HG03045 (cell line): Measurements from ENCODE around the gene UBE2L5.
A peak's percentile ranks its signal among the peaks of the same experiment; 100 is the strongest.

Experiments
- ATAC-seq: cut with Tn5 transposase; IDR thresholded peaks from one replicate; pipeline ENCODE4 v1.9.1; 2021; ENCODE audit warnings: mild to moderate bottlenecking, moderate library complexity; ENCODE audit not compliant: unreplicated experiment

The UBE2L5 gene

GRCh38 chr13:30422054-30422839 lies at the start of gene UBE2L5:
UBE2L5 (plus strand) TSS chr13:30422493; CDS start chr13:30427991, 5,498 bp downstream.
- ATAC-seq, result peak; percentile 68

DNA sequence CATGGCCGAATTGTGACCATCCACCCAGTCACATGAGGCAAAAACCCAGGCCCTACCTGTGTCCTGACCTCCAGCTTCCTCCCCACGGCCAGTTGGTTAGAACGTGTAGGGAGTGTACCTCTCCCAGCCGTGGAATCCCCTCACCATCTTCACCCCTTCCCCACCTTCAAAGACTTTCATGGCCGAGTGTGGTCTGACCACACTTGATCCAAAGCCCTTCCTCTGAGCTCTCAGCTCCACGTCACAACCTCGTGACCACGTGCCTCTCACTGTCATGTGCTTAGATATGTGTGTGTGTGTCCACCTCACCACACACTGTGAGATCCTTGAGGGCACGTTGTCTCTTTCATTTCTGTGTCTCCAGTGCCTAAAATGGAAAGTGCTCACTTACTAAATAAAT lies 48.6 kb upstream of the UBE2L5 start:
- ATAC-seq, result no peak

GRCh38 chr13:30375265-30375835 lies 46.9 kb upstream of the UBE2L5 start:
- no peak for ATAC-seq

DNA sequence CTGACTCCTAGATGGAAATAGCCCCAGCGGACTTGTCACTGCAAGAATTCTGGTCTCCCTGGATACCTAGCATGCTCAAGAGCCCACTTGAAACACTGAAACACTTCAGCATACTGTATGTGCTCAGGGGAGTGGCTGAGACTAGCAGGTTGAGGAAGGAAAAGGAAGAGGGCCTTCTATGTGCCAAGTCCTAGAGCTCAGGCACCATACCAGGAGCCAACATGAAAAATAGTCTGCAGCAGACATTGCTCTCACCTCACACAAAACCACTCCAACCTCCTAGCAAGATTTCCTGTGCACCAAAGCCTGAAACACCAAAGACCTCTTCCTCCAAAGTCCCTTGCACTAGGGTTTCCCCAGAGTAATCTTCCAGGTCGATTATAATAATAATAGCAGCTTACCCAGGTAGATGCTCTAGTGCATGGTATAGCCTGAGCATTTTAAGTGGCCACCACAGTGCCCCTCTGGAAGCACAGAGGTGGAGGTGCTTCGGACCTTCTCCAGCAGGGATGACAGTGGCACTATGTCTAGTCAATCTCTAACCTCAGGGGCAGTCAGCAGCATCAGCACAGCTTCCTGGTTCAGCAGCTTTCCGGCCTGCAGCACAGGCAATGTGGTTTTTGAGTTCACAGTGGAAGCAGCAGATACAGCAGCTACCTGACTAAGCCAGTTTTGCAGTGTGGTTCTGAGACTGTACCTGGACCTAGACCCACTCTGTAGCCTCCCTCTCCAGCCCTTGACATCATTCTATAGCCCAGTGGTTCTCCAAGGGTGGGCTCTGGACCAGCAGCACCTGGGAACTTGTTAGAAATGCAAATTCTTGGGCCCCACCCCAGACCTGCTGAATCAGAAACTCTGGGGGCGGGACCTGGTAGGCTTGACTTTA lies 45.6 kb upstream of the UBE2L5 start:
- peak; percentile 65 for ATAC-seq

DNA sequence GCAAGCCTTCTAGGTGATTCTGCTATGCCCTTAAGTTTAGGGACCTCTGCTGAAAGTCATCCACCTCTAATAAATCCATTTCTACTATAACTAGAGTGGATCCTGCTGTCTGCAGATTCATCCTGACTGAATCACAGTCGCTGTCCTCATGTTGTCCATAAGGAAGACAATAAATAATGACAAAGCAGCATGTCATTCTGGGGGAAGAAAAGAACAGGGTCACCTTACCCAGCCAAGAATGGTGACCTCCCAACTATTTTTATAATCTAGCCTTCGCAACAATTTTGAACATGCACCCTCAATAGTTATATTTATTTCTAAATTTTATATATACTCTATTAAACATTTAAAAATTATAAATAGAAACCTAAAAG lies 45.0 kb upstream of the UBE2L5 start:
- no peak for ATAC-seq

DNA sequence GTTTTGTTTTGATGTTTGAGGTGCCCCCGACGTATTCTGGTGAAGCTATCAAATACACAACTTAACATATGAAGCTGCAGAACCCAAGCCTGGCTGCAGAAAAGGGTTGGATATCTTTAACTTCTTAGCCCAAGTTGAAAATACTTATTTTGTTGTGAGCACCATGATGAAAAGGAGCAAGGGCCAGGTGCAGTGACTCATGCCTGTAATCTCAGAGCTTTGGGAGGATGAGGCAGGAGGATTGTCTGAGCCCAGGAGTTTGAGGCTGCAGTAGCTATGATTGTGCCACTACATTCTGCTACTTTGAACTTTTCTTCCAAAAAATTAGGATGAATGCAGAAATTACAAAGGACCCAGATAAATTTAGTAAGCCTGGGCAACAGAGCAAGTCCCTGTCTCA lies 44.1 kb upstream of the UBE2L5 start:
- ATAC-seq, result no peak

DNA sequence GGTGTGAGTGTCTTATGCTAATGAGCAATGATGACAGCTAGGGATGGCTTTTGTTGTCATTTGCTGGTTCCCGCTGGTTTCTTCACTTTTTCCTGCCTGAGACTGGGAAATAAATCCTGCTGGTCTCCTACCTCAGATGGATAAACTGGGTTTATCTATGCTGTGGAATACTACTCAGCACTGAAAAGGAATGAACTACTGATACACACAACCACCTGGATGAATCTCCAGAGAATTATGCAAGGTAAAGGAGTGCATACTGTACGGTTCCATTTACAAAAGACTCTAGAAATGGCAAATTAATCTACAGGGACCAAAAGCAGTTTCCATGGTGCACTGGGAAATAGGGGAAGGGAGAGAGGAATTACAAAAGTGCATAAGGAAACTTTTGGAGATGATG lies 41.2 kb upstream of the UBE2L5 start:
- no peak for ATAC-seq

- no peak for ATAC-seq
These were observed 39.3 kb upstream of the UBE2L5 start for GRCh38 chr13:30382836-30383525.

- no peak for ATAC-seq
These were observed 33.6 kb upstream of the UBE2L5 start for GRCh38 chr13:30388406-30389283.

DNA sequence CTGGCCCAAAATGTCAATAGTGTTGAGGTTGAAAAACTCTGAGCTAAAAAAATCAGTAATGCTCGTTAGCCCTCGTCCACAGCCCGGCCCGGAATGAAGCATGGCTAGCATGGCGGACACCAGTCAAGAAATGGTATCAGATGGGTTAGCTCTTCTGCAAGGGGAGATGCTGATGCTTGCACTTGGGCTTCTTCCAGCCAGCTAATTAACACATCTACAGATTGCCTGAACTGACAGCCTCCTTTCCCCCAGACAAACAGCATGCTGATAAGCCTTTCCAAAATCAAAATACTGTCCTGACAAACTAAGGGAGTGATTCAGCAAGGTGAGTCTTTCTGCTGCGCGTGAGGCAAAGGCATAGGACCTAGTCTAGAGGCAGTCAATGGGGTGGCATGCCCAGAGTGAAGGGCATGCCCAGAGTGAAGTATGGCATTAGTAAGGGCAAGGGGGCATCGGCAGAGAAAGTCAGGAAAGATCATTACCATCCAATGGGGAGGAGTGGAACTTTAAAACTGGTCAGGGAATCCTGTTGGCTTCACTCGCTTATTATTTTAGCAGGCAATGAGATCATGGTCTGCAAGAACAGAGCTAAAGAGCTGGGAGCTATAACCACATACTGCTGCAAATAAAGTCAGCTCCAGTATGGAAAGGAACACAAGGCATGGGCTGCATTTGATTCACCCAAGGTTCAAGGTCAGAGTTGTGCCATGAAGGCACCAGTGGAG lies 30.2 kb upstream of the UBE2L5 start:
- ATAC-seq, result no peak

DNA sequence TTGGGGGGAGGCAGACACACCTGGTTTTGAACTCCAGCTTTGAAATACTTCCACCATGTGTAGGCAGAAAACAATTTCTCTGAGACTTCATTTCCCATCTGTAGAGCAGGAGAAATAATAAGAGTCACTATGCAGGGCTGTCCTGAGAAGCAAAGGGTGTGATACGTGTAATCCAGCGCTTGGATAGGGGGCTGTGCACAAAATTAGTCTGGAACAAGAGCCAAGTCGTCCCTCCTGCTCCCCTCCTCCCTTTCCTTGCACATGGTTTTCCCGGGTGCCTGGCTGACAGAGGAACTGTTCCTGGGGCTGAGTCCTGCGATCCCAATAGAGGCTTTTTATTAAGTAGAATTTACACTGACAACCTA lies 29.6 kb upstream of the UBE2L5 start:
- no peak for ATAC-seq

DNA sequence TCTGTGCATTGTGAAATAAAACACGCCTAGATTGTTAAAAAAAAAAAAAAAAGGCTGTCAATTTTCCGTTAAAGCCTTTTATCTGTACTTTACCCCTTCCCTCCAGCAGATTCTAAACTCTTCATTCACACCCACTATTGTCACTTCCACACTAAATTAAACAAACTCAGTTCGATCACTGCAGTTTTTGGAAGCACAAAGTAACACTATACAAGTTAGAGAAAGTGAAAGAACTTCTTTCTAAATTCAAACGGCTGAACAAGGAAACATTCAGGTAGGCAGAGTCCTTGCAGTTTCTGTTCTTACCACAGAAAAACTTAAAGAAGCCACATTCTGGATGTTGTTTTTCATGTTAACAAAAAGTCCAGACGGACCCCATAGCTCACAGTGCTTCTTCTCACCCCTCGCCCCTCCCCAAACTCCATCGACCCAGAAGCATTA lies 27.5 kb upstream of the UBE2L5 start:
- peak; percentile 68 for ATAC-seq

GRCh38 chr13:30395192-30396158 lies 26.8 kb upstream of the UBE2L5 start:
- peak; percentile 72 for ATAC-seq

GRCh38 chr13:30396434-30397075 lies 25.7 kb upstream of the UBE2L5 start:
- no peak for ATAC-seq

DNA sequence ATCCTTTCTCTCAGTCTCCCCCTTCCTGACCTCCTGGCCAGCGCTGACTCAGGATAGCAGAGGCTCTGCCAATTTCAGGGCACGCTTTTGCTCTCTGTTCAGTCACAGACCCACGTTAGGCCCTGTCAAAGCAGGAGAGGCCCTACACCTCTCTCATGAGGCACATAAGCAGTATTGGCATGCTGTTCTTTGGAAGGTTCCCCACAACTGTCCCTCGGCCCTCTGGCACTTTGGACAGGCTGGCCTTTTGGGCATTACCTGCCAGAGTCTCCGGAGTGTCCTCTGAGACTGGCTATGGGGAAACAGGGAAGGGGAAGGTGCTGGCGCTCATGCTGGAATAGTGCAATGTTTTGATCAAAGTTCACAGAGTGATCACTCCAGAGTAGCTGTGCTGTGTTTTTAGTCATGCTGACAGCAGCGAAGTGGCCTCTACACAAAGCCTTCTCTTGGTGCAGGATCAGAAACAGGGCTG lies 23.7 kb upstream of the UBE2L5 start:
- ATAC-seq, result no peak

DNA sequence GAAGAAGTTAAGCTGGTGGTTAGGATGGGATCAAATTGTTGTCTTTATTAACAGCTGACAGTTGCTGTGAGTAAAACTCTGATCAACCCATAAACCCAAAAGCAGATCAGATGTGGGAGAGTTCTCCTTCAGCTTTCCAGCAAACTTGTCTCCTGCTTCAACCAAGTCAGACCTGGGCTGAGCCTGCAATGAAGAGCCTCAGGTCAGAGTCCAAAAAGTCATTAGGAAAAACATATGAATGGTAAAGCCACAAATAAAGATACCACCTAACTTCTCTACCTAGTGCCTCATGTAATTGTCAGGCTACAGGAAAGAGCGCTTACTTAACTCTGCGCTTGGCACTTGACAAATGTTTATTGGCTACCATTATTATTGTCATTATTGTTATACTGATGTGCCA lies 21.9 kb upstream of the UBE2L5 start:
- no peak for ATAC-seq

DNA sequence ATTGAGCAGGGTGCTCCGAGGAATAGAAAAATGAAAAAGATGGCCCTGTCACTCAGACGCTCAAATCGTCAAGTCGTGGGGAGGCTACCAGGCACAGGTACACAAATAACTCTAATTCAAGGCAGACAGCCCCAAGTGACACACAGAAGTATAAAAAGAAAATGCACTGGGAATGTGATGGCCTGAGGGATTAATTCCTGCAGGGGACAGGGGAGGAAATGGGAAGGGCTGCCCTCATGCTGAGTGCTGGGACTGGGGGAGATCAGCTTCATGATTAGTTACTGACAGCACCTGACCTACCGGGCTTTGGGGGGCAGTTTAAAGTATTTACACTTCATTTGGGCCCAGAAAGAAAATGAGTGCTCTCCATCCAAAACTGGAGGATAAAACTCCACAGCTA lies 20.9 kb upstream of the UBE2L5 start:
- no peak for ATAC-seq

GRCh38 chr13:30403456-30403855 lies 18.8 kb upstream of the UBE2L5 start:
- no peak for ATAC-seq
